ENCODE measurements around the gene DCTN2.

Gene DCTN2

GRCh38 chr12:57582440-57582839 is 35.4 kb upstream of the DCTN2 start:
- no peak overlapping the region for H3K4me3 ChIP-seq (ENCODE audit: low read length)
- TF ChIP-seq CTCF (IDR thresholded peaks at IDR 0.05; ENCODE audit: insufficient read depth, low read depth, low read length, missing control alignments), result no peak
- no peak for DNase-seq (ENCODE audit: low read depth)

DNA sequence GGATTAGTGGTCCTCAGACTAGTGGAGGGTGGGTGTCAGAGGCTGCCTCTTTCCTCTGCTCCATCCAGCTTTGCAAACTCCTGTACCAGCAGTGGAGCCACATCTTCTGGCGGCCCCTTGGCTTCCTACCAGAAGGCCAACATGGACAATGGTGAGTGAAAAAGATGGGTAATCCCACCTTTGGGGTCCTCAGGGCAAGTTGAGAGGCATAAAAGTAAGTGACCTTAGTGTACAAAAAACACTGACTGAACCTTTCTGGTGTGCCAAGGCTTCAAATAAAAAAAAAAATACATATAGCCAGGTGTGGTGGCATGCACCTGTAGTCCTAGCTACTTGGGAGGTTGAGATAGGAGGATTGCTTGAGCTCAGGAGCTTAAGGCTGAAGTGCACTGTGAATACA is 34.8 kb upstream of the DCTN2 start:
- DNase-seq (ENCODE audit: low read depth), result no peak
- no peak overlapping the region for H3K4me3 ChIP-seq (ENCODE audit: low read length)
- TF ChIP-seq CTCF (IDR thresholded peaks at IDR 0.05; ENCODE audit: insufficient read depth, low read depth, low read length, missing control alignments), result no peak

- TF ChIP-seq CTCF (IDR thresholded peaks at IDR 0.05; ENCODE audit: insufficient read depth, low read depth, low read length, missing control alignments), result no peak
- no peak overlapping the region for H3K4me3 ChIP-seq (ENCODE audit: low read length)
Measured at GRCh38 chr12:57580466-57580795, 33.4 kb upstream of the DCTN2 start.

DNA sequence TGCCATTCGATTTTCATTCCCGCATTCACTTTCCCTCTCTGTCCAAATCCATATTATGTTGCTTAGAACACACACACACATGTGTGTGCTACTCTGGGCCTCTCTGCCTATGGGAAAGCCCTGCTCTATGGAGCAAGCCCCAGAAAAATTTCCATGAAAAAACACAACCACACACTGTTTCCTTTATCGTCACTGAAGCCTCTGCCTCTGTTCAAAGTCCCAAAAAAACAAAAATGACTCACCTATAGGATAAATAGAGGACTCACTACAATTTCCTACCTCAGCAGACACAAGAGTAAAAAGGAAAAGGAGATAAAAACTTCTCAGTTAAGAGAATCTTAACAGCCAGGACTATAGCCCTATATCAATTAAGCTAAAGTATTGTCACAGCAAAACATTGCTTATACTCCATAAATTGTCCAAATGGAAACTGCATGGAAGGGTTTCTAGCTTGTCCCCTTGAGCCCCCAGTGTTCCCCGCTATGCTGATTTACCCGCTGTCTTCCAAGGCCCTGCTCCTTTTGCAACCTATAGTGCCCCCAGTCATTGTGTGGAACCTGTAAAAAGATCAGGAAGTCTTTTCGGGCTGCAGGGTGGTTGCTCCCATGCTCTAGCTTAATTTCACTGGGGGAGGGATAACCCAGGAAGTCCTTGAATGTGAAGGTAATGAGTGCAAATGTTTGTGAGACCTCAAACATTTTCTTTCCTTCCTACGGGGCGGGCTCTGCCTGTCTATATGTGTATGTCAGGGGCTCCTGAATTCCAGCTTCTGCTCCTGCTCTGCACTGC is 32.9 kb upstream of the DCTN2 start:
- no peak overlapping the region for H3K4me3 ChIP-seq (ENCODE audit: low read length)
- no peak for TF ChIP-seq CTCF (IDR thresholded peaks at IDR 0.05; ENCODE audit: insufficient read depth, low read depth, low read length, missing control alignments)
- DNase-seq (ENCODE audit: low read depth), result no peak

More at GRCh38 chr12:57580466-57580795, 33.4 kb upstream of the DCTN2 start:
- DNase-seq (ENCODE audit: low read depth), result no peak

DNA sequence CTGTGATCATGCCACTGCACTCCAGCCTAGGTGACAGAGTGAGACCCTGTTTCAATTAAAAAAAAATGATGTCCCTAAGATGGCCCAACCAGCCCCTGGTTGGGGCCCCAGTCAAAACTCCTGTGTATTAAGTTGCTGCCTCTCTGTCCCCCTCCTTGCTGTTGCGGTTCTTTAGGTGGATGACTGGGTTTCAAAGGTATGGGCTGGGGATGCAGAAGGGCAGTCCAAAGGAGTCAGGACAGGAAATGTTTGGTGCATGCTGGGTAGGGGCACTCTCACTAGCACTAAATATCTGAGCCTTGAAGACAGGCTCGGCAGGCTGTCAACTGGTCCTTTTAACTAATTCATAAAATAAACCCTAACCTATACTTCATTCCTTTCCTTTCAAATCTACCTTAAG is 32.0 kb upstream of the DCTN2 start:
- no peak overlapping the region for H3K4me3 ChIP-seq (ENCODE audit: low read length)
- no peak for DNase-seq (ENCODE audit: low read depth)
- TF ChIP-seq CTCF (IDR thresholded peaks at IDR 0.05; ENCODE audit: insufficient read depth, low read depth, low read length, missing control alignments), result no peak

DNA sequence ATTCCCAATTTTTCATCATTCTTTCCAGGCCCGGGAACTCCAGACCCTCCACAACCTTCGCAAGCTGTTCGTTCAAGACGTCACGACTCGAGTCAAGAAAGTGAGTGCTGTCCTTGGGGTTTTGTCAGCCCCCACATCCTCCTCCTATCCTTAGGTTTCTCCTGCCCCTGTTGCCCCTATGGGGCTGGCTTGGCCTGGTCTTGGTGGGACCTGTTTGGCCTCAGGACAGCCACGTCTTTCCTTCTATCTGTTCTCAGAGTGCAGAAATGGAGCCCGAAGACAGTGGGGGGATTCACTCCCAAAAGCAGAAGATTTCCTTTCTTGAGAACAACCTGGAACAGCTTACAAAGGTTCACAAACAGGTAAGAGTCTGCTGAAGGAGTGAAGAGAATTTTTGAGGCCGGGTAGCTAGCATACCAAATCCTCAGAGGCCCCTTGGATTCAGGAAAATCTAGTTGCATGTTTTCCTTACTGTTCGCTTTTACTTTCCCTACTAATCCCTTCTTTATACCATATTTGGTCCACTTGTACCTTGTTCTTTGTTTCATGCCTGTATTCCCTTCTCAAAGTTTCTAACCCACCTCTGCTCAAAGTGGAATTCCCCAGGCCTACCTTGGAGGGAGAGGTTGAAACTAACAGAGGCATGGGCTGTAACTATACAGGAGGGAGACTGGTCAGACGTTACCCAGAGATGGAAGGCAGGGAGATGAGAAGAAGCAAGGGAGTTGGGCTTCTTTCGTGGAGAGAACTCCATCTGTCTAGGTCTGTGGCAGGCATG is 31.2 kb upstream of the DCTN2 start:
- no peak for TF ChIP-seq CTCF (IDR thresholded peaks at IDR 0.05; ENCODE audit: insufficient read depth, low read depth, low read length, missing control alignments)
- DNase-seq (ENCODE audit: low read depth), result no peak
- H3K4me3 ChIP-seq (ENCODE audit: low read length), result no peak overlapping the region

All from epithelial cell of esophagus (primary cell).